Upper lobe of right lung (tissue), 1 donor: ENCODE data around the gene GNAI3. TPM values are rescaled to one million over a fixed set of nuclear protein-coding genes. Genes with fewer than 3 reads are reported as not detected.

Experiments
- ATAC-seq: fragments of 200-7000 bp; cut with Tn5 transposase; one replicate; pipeline ENCODE4 v1.9.1; 2020; ENCODE audit warnings: mild to moderate bottlenecking, moderate library complexity
- DNase-seq: peaks from one replicate; pipeline ENCODE4 v3.0.0-alpha.2; 2020
- H3K27ac ChIP-seq: fragments of 200-600 bp; one replicate; pipeline ENCODE4 v1.8.0; 2022
- H3K27me3 ChIP-seq: fragments of 200-600 bp; one replicate; pipeline ENCODE4 v1.8.0; 2022; ENCODE audit warnings: mild to moderate bottlenecking
- H3K36me3 ChIP-seq: fragments of 200-600 bp; one replicate; pipeline ENCODE4 v1.8.0; 2022
- H3K4me1 ChIP-seq: fragments of 200-600 bp; one replicate; pipeline ENCODE4 v1.8.0; 2022
- H3K4me3 ChIP-seq: fragments of 200-600 bp; one replicate; pipeline ENCODE4 v1.8.0; 2022; ENCODE audit warnings: mild to moderate bottlenecking
- H3K9me3 ChIP-seq: fragments of 200-600 bp; one replicate; pipeline ENCODE4 v1.8.0; 2022
- intact Hi-C: fragments of 100-400 bp; cut with DNase I; formaldehyde crosslinking; loops from one replicate; pipeline ENCODE4 v1.11.0; 2022
- total RNA-seq: library from RNA; stranded (reverse); fragmentation: NEBNext Ultra II Directional; extraction: Animal tissue kit (Norgen Biotek cat#: 25700); gene quantifications from one replicate; pipeline ENCODE4 v1.2.1, GENCODE V29; 2021
- TF ChIP-seq, protein P1 (sequence below): fragments of 200-600 bp; IDR thresholded peaks from one replicate; pipeline ENCODE4 v1.8.0; 2022; ENCODE audit warnings: antibody characterized with exemption
- donor health status: DM: no; HTN: yes; CAD: no; lungs with severe emphysema.

GNAI3 gene
- total RNA-seq, 1 donor from 2014 or later = 6.9 TPM

DNA sequence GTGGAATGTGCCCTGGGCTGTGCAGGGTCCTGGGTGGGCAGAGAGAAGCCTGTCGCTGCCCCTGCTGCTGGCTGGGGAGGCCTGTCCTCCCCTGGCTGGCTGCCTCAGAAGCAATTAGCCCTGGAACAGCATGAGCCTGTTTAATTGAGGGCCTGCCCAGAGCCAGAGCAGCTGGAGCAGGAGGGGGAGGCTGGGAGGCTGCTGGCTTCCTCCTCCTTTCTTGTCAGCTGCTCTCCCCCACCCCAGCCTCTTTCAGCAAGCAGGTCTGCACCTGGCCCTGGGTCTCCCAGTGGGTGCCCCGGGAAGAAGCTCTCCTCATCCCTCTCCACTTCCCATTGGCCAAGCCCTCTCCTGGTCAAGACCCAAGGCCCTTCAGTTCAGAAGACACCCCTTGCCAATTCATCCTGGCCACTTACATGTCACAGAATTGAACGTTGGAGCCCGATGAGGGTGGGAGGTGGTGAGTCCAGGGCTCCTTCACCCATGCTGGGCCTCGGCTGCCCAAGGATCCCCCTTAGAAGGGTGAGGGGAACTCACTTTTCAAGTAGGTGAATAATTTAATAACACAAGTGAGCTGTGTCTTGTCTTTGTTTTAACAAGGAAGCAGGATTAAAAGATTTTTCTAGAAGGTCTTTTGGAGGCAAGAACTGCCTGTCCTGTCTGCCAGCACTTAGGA is 84.4 kb downstream of the GNAI3 start:
- no peak for ATAC-seq
- Histone ChIP-seq H3K27me3 (no peaks in the 10 kb centered on the region), H3K4me3 (no peak overlapping the region), H3K27ac (no peak overlapping the region), H3K9me3 (no peaks in the 10 kb centered on the region), H3K36me3 (peaks cover 36% of the 10 kb centered on the region), H3K4me1 (peaks cover 5% of the 10 kb centered on the region)
- intact Hi-C loops = loop anchor here (5.0 kb wide), 1 partner anchor 86 kb away; the partner anchor contains the start of gene GNAI3
- DNase-seq = no peak
- TF ChIP-seq, protein P1, sequence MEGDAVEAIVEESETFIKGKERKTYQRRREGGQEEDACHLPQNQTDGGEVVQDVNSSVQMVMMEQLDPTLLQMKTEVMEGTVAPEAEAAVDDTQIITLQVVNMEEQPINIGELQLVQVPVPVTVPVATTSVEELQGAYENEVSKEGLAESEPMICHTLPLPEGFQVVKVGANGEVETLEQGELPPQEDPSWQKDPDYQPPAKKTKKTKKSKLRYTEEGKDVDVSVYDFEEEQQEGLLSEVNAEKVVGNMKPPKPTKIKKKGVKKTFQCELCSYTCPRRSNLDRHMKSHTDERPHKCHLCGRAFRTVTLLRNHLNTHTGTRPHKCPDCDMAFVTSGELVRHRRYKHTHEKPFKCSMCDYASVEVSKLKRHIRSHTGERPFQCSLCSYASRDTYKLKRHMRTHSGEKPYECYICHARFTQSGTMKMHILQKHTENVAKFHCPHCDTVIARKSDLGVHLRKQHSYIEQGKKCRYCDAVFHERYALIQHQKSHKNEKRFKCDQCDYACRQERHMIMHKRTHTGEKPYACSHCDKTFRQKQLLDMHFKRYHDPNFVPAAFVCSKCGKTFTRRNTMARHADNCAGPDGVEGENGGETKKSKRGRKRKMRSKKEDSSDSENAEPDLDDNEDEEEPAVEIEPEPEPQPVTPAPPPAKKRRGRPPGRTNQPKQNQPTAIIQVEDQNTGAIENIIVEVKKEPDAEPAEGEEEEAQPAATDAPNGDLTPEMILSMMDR = no peak

DNA sequence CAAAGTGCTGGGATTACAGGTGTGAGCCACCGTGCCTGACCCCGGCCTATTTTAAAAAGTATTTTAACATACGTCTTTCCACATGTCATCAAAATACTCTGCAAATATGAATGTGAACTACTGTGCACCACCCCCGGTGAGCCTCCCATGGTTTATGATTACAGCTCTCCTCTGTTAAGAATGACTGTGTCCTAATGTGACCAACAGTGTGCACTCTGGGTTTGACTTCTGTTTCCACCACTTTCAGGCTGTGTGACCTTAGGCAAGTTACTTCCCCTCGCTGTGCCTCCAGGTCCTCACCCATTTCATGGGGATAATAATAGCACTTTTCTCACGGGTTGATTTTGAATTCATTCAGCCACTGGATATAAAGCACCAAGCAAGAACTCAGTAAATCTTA is 85.9 kb downstream of the GNAI3 start:
- no peak for DNase-seq
- intact Hi-C loops = loop anchor here (5.0 kb wide), 1 partner anchor 87 kb away; the partner anchor contains the start of gene GNAI3
- Histone ChIP-seq H3K4me3 (no peak overlapping the region), H3K36me3 (peaks cover 21% of the 10 kb centered on the region), H3K4me1 (peaks cover 5% of the 10 kb centered on the region), H3K27me3 (no peaks in the 10 kb centered on the region), H3K27ac (no peak overlapping the region), H3K9me3 (no peaks in the 10 kb centered on the region)
- TF ChIP-seq, protein P1 = no peak
- ATAC-seq = no peak

DNA sequence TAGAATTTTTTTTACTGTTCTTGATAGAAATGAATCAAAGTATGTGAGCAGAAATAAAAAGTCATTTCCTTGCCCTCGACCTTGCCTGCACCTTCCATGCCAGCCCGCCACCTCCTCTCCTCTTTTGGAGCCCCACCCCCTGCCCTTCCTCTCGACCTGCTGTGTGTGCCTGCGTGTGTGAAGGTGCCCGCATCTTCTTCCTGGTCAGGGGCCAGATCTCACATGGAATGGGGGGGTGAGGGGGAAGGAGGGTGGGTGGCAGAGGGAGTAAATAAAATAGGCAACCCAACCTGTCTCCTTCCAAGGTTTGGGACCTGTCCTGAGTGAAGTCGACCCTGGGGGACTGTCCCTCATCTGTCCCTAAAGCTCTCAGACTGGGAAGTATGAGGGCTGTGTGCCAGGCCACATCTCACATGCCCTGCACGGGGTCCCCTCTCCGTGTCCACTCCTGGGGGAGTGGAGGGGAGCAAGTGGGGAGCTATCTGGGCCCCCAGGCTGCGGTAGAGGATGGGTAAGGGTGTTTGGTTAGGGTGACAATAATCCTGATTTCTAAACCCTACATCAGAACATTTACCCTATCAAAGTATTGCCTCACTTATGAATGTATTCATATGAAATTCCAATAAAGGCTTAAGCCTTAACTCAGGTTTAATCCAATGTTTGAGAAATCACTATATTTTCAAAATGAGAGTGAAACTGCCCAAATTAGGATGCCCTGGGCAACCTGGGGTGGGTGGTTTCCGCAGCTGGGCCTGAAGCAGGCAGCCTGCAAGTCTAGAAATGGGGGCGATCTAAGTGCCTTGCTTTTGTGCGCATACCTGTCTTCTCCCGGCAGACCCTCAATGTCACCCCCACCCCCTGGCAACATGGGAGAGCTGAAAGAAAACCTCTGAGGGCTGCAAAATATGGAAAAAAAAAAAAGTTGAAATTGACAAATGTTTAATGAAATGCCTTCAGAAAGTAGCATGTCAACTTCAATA is 86.6 kb downstream of the GNAI3 start:
- Histone ChIP-seq H3K4me1 (peaks cover 5% of the 10 kb centered on the region), H3K27me3 (no peaks in the 10 kb centered on the region), H3K4me3 (no peak overlapping the region), H3K27ac (no peak overlapping the region), H3K9me3 (no peaks in the 10 kb centered on the region), H3K36me3 (peaks cover 16% of the 10 kb centered on the region)
- intact Hi-C loops = loop anchor here (5.0 kb wide), 1 partner anchor 88 kb away; the partner anchor contains the start of gene GNAI3
- peak; percentile 57 for DNase-seq
- ATAC-seq = no peak
- TF ChIP-seq, protein P1 = no peak

DNA sequence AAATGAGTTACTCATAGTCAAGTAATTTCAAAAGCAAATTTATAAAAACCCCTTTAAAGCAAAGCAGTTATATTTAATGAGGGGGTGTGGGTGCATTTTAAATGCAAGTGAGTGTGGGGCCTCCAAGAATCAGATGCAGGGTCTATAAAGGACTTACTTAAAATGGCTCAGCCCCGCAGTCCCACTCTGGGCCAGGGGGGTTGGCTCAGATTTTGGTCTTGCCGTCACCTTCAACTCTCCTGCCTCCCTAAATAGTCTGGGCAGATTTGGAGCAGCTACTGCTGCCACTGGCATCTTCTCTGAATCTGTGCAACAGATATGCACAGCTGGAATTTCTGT is 87.4 kb downstream of the GNAI3 start:
- DNase-seq = no peak
- Histone ChIP-seq H3K4me1 (peaks cover 5% of the 10 kb centered on the region), H3K27ac (no peak overlapping the region), H3K27me3 (no peaks in the 10 kb centered on the region), H3K36me3 (peaks cover 14% of the 10 kb centered on the region), H3K9me3 (no peaks in the 10 kb centered on the region), H3K4me3 (no peak overlapping the region)
- TF ChIP-seq, protein P1 = no peak
- intact Hi-C loops = no loop called here
- ATAC-seq = no peak

DNA sequence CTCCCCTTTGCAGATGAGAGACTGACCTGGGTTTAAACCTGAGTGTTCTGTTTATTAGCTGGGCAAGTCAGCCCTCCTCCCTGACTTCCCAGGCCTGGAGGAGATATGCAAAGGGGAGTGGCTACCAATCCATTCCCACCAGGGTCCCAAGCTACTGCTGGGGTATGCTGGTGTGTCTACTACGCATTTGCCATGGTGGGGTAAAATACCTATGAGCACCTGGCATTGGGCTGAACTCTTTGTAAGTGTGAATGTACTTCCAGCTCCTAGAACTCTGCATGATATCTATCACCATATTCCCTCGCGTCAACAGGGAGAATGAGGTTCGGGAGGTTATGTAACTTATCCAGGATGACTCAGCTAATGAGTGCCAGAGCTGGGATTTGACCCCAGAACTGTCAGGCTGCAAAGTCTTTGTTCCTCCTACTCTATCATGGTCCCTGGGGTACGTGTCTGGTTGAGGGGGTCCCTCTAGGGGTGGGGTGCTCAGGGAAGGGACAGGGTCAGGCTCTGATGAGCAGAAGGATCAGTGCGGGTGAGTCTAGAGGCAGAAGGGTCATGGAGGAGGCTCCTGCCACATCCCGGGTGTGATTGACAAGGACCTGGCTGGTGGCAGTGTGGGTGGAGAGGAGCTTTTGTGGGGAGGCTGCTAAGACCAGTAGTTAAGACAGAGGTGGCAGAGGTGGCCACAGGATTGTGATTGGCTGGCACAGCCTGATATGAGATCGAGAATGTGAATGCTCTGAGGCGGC is 88.0 kb downstream of the GNAI3 start:
- no peak overlapping the region for H3K27ac ChIP-seq
- no peaks in the 10 kb centered on the region for H3K9me3 ChIP-seq
- ATAC-seq = no peak
- H3K4me3 ChIP-seq = no peak overlapping the region
- intact Hi-C loops = no loop called here
- H3K4me1 ChIP-seq = peaks cover 5% of the 10 kb centered on the region
- H3K27me3 ChIP-seq = no peaks in the 10 kb centered on the region
- TF ChIP-seq, protein P1 = no peak
- no peak for DNase-seq
- H3K36me3 ChIP-seq = peaks cover 8% of the 10 kb centered on the region
